22Rv1 (cell line): ENCODE results near the gene RAB24.

Experiments used
- CTCF ChIP-seq: fragments of 450-650 bp; IDR thresholded peaks from 2 replicates; pipeline ENCODE4 v1.5.1; 2017; ENCODE audit warnings: mild to moderate bottlenecking
- ZFX ChIP-seq: fragments of 450-650 bp; IDR thresholded peaks from 2 replicates; pipeline ENCODE4 v1.6.1; 2017; ENCODE audit warnings: antibody characterized with exemption, borderline replicate concordance

DNA sequence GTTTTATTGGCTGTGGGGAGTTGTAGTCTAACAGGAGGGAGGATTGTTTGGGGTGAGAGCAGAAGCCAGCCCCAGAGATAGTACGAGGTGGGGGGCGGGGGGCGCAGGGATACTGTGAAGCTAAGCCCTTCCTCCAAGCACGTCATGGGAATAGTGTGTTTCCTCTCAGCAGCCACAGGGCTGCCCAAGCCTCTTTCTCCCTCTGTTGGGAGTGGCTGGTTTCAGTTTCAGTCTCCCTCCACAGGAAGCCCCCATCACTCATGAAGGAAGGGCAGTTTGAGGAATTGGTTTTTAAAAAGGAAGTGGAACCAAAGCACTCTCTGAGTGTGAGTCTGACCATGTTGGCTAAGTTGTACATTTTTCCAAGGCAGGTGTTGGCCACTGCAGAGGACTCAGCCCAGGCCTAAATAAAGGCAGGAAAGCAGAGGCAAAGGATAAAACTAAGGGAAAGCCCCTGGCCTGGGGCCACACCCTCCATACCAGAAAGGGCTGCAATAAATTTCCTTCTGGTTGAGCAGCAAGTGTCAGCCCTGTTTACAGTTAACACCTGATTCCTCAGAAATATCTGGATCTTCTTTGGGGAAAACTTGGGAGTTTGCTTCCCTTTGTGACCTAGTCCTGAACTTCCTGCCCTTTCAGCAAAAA lies 3.2 kb downstream of the RAB24 start:
- no peak for TF ChIP-seq ZFX
- TF ChIP-seq CTCF: no peak
